Measurements from ENCODE around the gene ENOX1.

ENOX1 gene

DNA sequence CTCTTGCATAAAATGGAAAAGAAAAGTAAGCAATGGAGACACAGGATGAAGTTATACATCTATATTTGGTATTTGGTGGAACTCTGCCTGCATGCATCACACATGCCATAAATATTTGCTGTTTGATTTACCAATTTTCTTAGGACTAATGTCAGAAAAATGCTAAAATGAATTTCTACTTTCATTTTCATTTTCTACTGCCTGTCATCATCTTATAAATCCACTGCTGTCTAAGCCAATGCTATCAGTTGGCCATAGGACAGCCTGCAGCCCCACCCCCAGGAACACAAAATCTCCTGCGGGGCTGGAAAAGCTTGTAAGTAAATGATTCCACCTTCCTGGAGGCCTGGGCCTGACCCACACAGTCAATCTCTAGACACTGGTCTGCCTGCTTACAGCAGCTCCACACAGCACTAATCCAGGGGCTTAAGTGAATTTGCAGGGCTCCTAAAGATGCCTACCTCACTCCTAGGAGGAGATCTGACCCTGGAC is 122.0 kb downstream of the ENOX1 start:
- no peak for DNase-seq

DNA sequence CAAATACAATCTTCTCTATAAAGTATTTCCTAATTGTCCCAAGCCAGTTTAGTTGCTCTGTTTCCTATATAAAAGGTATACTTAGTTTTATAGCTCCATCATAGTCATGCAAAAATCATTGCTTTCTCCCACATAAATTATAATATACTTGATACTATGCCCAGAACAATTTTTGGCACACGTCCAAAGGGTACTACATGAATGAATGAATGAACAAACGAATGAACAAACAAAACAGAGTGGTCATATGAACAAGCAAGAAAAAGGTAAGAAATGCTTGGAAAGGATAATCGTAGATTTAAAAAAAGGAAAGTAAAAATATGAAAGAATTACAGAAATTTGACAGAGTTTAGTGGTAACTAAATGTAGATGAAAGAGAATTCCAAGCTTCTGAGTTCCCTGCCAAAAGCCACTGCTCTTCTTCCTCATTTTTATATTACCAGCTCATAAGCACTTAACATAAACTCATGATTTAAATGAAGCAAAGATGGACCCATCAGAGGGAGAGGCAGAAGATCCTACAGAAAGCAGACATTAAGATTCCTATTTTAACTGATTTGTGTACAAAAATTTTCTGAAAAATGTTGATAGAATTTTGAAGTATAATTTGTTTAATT is 123.2 kb downstream of the ENOX1 start:
- no peak for DNase-seq

DNA sequence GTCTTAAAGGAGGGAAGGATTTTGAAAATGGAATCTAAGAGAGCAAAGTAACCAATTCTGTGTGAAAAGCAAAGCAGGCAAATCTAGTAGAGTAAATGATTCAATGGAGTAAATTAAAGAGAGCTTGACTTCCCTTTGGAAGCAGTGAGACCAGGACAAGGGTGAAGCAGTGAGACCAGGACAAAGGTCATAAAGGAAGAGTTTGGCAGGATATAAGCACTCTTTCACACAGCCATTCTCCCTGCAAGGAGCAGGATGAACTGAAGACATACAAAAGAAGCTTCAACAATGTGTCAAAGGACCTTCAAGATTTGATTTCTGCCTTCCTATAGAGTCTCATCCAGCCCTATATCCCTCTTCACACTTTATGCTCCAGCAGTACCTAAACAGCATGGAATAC is 123.8 kb downstream of the ENOX1 start:
- DNase-seq: no peak

DNA sequence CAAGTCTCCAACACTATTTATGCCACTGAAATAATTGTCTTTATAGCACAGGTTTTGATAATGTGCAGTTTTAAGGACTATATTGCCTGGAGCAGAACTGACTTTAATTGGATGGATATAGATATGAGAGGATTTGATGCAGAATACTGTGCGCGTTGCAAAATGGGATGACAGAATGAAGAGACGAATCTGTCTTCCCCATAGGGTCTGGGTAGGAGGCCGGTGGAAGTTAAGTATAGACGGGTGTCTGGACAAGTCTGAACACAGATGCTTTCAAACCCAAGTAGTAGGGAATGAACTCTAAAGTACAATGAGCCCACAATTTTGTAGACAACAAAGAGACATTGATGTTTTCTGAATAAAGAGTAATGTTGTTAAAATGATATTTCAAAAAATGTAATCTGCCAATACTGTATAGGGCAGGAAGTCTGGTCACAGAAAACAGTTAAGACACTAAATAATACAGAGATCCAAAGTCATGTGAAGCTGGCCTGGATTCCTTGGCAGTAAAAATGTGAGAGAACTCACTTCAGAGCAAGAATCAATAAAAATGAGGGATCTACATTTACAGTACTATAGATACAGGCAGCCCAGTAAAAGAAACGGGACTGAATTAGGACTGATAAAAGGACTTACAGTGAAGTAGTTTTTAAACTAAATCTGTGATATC is 125.5 kb downstream of the ENOX1 start:
- DNase-seq: no peak

DNA sequence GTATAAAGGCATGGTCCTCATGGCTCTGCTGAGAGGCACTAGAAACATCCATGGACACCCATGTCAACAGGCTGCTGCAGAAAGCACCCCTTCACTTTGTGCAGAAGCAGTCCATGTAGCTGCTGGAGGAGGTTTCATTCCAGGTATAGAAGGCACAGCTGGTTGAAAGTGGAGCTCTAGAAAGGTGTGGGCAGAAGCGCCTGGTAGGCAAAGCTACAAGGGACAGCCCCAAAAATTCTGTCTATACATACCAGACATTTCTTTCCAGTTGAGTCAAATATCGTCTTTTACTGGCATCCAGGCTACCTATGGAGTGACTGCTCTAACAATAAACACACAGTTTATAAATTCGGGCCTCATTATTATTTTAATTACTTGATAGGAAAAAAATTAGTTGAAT is 129.3 kb downstream of the ENOX1 start:
- no peak for DNase-seq

DNA sequence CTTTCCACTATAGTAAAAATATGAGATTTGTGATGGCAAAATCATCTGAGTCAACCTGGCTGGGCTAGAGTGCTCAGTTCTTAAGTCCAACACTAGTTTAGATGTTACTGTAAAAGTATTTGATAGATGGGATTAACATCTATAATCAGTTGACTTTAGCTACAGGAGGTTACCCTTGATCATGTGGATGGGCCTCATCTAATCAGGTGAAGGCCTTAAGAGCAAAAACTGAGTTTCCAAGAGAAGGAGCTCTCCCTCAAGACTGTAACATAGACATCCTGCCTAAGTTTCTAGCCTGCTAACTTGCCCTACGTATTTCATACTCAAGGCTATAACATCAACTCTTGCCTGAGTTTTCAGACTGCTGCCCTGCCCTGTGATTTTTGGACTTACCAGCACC is 132.8 kb downstream of the ENOX1 start:
- DNase-seq: no peak

DNA sequence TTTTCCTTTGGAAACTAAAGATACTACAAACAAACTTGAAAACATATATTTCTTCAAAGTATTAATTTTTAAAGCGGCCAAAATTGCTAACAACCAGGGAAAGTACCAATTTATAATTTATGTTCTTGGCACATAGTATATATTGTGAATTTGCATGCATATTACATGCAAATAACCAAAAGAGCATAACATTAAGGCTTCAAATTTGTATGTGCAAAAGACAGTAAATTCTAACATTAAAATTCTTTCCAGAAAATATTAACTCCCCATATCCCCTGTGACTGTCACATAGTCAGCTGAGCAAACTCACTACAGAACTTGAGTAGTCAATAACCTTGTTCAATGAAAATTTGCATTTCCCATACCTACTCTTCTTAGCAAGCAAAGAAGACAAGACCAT is 133.4 kb downstream of the ENOX1 start:
- no peak for DNase-seq

DNA sequence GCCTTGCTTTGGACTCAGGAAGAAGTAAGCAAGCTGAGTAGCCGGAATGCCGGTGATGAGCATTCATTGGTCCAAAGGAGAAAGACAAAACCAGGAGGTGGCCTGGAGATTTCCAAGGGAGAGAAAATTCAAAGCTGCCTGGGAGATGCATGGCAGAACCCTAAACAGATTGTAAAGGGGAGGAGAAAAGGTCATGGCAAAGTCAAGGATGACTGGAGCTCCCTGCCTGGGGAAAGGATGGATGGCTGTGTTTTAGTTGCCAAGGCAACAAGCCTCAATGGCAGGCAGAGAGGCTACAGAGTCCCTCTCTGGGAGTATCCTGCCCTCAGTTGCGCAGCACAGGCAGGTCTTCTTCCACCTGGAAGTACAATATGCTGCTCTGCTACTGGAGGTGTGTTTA is 134.0 kb downstream of the ENOX1 start:
- no peak for DNase-seq

DNA sequence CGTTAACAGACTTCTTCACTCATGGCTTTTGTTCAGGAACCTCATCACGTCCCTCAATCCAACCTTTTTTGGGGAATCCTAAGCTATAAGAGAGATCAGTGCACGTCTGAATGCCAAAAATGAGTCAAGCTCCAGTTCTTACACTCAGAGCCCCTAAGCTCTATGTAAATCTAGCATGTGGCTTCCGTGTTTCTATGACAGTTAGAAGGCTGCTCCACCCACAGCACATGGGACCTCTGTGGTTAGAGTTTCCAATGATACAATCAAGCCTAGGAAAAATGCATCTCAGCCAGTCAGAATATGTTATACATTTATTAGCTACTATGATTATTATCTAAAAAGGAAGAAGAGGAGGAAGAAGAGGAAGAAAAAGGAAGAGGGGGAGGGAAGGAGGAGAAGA is 135.9 kb downstream of the ENOX1 start:
- DNase-seq: no peak

DNA sequence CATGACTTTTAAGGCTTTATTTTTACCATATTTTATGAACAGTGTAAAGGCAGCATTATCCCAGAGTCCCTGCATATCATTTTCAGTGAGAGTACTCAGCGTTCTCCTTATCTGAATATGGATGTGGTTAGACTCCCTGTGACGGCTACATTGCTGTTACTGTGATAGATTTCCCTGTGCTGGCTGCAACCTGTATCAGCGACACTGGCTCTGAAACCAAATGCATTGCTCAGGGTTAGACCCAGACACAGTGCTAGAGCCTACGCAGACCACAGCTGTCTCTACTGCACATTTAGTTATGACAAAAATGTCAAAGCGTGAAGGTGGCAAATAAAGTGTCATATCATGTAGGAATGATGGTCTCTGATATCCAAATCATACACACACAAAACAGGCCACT is 138.0 kb downstream of the ENOX1 start:
- no peak for DNase-seq

DNA sequence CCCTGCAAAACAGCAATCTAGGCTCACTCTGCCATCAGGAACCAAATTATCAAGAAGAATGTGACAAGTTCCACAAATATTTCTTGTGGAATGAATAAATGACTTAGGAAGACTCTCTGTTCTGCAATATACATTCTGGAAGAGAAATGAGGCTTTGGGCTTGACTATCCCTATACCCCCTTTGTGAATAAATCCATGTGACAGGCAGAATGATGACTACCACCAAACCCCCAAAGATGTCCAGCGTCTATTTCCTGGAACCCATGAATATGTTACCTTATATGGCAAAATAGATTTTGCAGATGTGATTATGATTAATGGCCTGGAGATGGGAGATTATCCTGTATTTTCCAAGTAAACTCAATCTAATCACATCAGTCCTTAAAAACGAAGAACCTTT is 139.3 kb downstream of the ENOX1 start:
- no peak for DNase-seq

DNA sequence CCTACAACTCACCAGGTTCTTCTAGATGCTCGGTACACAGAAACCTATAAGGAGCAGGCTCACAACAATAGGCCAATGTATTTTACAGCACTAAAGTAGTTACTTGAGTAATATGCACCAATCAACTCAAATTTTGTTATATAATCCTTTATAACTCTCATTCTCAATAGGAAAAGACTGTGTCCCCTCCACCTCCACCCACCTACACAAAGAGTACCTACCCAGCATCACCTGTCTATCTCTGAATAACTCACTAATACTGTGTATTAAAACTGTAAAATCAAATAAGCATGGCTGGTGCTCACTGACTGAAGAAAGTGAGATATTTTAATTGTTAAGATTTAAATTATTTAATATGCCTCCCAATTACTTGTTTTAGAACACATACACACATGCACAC is 146.3 kb downstream of the ENOX1 start:
- DNase-seq: no peak

DNA sequence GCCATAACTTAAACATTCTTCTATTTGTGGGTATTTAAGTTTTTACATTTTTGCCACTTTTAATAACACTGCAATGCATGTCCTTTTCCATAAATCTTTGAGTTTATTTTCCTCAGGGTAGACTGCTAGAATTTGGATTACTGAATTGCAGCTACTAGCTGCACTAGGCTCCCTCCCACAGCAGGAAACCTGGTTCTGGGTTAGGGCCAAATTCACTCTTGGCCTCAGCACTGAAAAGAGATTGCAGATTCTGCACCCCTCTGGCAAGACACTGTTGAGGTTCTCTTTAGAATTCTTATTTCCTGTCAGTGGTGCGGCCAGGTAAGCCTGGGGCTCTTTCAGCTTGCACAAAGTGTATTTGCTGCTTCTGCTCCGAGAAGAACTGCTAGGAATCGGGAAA is 155.7 kb downstream of the ENOX1 start:
- no peak for DNase-seq

DNA sequence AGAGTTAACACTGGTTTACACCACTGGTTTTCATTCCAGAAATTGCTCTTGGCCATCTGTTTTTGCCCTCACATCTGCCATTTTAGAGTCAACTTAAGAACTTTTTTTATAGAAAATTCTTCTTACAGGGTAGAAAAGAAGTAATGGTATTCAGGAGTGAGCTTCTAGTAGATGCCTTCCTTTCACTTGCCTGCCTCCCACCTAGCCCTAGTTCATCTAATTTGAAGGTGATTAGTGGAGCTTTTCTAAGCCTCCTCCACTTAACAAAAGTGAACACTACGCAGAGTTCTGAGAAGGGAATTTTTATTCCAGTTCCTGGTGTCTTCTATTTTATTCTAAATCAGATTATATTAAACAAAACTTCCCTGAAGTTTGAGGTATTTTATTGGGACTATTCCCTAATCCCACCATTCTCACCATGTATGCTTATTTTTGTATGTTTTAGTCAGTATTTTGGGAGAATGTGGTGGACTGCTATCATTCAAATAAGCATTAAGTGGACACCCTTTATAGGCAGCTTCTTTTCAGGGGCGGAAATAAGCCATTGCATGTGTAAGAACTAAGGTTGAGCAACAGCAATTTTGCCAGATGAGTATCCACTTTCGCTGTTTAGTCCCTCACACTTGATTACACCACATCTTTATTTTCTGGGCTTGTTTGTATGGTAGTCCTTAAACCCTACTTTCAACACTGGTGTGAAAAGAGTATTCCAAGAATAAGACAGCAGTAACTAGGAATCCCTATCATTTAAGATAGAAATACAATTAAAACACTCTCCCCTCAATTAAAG is 156.9 kb downstream of the ENOX1 start:
- no peak for DNase-seq

DNA sequence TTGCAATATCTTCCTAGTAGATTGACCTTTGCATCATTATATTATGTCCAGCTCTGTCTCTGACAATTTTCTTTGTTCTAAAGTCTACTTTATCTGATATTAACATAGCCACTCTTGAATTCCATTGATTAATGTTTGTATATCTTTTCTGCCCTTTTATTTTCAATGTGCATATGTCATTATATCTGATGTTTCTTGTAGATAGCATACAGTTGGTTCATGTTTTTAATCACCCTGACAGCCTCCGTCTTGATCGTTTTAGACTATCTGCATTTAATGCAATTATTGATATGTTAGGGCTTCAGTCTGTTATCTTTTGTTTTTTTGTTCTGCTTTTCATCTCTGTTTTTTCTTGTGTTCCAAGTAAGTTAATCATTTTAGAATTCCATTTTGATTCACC is 159.8 kb downstream of the ENOX1 start:
- no peak for DNase-seq

DNA sequence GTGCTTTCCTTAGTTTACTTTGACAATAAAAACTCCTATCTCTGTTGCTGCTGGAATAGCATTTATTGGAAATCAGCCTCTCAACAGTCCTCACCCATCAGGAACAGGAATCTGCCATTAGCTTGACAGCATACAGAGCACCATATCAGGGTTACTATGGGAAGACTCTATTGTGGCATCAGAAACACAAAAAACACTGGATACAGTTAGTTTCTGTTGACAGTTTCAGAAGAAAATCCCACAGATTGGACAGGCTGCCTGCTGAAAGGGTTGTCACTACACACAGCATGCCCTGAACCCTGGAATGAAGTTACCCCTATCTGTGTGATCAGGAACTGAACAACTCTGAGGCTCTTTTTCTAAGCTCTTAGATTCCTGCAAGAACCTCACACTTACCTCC is 172.7 kb downstream of the ENOX1 start:
- no peak for DNase-seq

DNA sequence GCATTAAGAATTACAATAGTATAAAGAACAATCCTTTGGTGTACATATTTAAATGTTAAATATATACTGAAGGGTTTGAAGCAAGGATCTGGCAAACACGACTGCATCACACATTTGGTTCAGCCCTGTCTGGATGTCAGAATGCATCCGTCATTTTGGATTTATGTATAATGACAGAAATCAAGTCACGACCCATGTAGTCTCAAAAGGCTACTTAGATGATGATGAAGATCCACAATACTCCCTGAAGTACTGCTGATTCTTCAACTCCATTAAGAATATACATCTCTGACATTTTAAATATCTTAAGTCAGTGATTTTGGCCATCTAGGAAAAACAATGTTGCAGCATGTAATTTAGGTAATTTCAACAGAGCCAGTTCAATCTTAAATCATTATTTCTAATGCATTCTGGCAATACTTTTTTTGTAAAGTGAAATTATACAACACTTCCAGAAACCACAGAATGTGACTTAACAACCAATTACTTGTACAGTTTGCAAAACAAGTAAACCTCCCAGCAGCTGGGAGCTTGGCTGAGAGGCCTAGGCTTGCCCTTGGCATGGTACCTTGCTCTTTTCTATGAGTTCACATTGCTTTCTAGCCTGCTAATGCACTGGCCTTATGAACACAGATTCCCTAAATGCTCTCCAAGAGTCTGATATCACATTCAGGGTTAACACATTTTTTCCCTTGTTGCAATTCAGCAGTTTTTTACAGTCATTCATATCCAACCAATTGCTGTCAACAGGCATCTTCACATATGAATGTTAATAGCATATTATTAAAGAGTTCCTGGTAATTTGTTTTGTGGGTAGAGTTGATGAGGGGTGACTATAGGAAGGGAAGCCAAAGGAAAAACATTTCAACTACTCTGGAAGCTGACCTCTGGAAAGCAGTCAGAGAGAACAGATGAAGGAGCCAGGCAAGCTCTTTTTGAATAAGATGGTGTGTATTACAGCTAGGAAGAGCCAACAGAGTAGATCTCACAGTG is 175.2 kb downstream of the ENOX1 start:
- no peak for DNase-seq

DNA sequence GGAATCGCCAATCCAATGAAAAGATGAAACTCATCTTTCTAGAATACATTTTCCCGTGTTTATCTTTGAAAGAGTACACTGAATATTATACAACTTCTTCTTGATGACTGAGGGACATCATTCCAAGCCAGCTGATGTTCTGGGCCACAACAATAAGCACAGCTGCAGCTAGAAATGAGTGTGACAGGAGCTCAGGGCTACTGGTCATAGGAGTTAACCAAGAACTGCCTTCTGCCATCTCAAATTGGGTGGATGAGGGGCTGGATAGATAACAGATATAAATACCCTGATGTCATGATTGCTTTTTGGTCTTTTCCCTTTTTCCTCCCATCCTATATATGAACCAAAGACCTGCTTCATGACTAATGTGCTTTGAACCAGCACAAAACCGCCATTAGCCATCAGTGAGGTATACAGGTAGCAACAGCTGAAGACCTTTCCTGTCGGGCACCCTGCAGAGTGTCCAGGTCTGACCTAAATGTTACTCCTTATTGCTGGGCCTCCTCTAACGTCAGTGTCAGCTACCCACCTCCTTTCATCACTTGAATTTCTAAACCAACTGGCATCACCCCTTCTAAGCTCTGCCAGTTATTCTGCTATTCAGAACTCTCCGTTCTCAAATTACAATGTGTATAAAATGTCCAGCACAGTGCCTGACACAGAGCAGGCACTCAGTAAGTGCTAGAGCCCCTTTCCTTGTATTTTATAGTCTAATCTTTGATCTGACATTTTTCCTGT is 178.2 kb downstream of the ENOX1 start:
- DNase-seq: no peak

DNA sequence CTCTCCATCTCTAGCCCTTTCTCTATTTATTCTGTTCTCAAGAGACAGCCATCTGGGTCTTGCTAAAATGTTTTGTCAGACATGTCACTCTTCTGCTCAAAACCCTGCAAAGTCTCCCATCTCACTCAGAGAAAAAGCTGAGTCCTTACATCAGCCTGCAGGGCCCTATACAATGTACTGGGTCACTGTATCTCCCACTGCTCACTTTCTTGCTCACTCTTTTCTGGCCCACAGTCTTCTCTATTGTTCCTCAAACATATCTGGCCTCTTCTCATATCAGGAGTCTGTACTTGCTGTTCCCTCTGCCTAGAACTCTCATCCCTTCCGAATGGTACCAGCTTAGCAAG is 189.2 kb downstream of the ENOX1 start:
- DNase-seq: no peak

DNA sequence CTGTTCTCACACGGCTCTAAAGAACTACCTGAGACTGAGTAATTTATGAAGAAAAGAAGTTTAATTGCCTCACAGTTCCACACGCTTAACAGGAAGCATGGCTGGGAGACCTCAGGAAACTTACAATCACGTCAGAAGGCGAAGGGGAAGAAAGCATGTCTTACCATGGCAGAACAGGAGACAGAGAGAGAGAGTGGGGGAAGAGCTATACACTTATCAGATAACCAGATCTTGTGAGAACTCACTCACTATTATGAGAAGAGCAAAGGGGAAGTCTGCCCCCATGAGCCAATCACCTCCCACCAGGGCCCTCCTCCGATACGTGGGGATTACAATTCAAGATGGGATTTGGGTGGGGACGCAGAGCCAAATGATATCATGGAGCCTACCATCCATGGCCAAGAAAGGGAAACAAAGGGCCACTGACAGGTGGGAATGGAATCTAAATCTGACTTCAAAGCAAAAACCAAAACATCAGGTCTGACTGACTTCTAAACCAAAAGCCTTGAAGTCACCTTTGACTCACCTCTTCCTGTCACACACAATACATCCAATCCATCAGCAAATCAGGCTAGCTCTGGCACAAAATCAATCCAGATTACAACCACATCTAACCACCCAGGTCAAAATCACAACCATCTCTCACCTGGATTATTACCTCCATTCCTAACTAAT is 189.7 kb downstream of the ENOX1 start:
- DNase-seq: no peak

DNA sequence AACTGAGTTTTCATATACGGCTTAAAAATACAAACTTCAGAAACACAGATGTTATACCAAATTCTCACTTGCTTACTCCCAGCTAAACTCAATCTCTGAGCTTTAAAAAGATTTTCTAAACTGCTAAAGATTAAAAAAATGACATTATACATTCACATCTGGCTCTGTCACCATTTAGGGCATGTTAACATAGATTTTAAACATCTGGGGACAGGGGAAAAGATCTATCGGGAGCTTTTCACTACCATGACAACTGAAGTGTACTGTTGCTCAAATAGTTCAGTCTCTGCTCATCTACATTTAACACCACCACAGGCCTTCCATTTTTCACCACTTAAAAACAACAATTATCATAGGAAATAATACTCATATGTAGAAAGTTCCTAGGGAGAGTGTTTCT is 190.8 kb downstream of the ENOX1 start:
- DNase-seq: no peak

DNA sequence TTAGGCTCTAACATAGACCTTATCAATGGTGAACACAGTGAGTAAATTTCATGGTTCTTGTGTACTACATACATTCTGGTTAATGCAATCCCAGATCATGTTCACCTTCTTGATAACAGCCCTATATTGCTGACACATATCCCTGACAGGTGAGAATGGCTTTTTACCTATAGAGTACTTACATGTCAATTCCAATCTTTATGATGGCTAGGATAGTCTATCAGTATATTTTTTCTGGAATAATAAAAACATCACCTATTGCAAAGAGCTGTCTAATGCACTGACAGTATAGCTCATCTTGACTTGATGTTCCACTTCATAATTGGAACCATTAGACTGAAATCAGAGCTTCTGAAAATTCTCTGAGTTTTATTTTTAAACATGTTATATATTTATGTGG is 199.4 kb downstream of the ENOX1 start:
- DNase-seq: no peak
